ENCODE measurements around the gene CORO6.

The CORO6 gene

GRCh38 chr17:29575511-29576213 lies 47.0 kb downstream of the CORO6 start:
- TF ChIP-seq CTCF (IDR thresholded peaks at IDR 0.05; ENCODE audit: low read depth, low read length): no peak
- no peak for DNase-seq
- H3K36me3 ChIP-seq: peaks cover 74% of the 10 kb centered on the region
- H3K27me3 ChIP-seq (ENCODE audit: insufficient read depth, low read depth, severe bottlenecking): no peaks in the 10 kb centered on the region
- no peak overlapping the region for H3K27ac ChIP-seq
- H3K9me3 ChIP-seq (ENCODE audit: severe bottlenecking): no peaks in the 10 kb centered on the region
- H3K4me3 ChIP-seq (ENCODE audit: low read depth, low read length): no peak overlapping the region

- Histone ChIP-seq H3K36me3 (peaks cover 72% of the 10 kb centered on the region), H3K27ac (no peak overlapping the region), H3K9me3 (ENCODE audit: severe bottlenecking) (no peaks in the 10 kb centered on the region), H3K4me3 (ENCODE audit: low read depth, low read length) (no peak overlapping the region), H3K27me3 (ENCODE audit: insufficient read depth, low read depth, severe bottlenecking) (no peaks in the 10 kb centered on the region)
- no peak for DNase-seq
- no peak for TF ChIP-seq CTCF (IDR thresholded peaks at IDR 0.05; ENCODE audit: low read depth, low read length)
Observed at GRCh38 chr17:29574732-29575510, 47.8 kb downstream of the CORO6 start.

GRCh38 chr17:29573871-29574731 lies 48.6 kb downstream of the CORO6 start:
- Histone ChIP-seq H3K4me3 (ENCODE audit: low read depth, low read length) (no peak overlapping the region), H3K9me3 (ENCODE audit: severe bottlenecking) (no peaks in the 10 kb centered on the region), H3K27ac (no peak overlapping the region), H3K36me3 (peaks cover 64% of the 10 kb centered on the region), H3K27me3 (ENCODE audit: insufficient read depth, low read depth, severe bottlenecking) (no peaks in the 10 kb centered on the region)
- no peak for DNase-seq
- TF ChIP-seq CTCF (IDR thresholded peaks at IDR 0.05; ENCODE audit: low read depth, low read length): no peak

GRCh38 chr17:29573558-29573869 lies 49.2 kb downstream of the CORO6 start:
- H3K36me3 ChIP-seq: peaks cover 60% of the 10 kb centered on the region
- DNase-seq: no peak
- H3K27ac ChIP-seq: no peak overlapping the region
- no peak for TF ChIP-seq CTCF (IDR thresholded peaks at IDR 0.05; ENCODE audit: low read depth, low read length)
- H3K27me3 ChIP-seq (ENCODE audit: insufficient read depth, low read depth, severe bottlenecking): no peaks in the 10 kb centered on the region
- no peaks in the 10 kb centered on the region for H3K9me3 ChIP-seq (ENCODE audit: severe bottlenecking)
- no peak overlapping the region for H3K4me3 ChIP-seq (ENCODE audit: low read depth, low read length)

GRCh38 chr17:29572691-29573557 lies 49.8 kb downstream of the CORO6 start:
- Histone ChIP-seq H3K27ac (peak overlapping the region; percentile 25), H3K36me3 (peaks cover 55% of the 10 kb centered on the region), H3K4me3 (ENCODE audit: low read depth, low read length) (peak overlapping the region; percentile 15), H3K27me3 (ENCODE audit: insufficient read depth, low read depth, severe bottlenecking) (no peaks in the 10 kb centered on the region), H3K9me3 (ENCODE audit: severe bottlenecking) (no peaks in the 10 kb centered on the region)
- DNase-seq: peak; percentile 74
- TF ChIP-seq CTCF (IDR thresholded peaks at IDR 0.05; ENCODE audit: low read depth, low read length): peak; percentile 90
